ENCODE data around the gene TMEM161A. TPM values are rescaled to one million over a fixed set of nuclear protein-coding genes. Genes with fewer than 3 reads are reported as not detected.

The TMEM161A gene
- total and polyA plus RNA-seq, 2 of the 13 experiments (the other 11 are each of a cell fraction or from before 2014, with no cell fraction given): 25.9 to 31.4 TPM

DNA sequence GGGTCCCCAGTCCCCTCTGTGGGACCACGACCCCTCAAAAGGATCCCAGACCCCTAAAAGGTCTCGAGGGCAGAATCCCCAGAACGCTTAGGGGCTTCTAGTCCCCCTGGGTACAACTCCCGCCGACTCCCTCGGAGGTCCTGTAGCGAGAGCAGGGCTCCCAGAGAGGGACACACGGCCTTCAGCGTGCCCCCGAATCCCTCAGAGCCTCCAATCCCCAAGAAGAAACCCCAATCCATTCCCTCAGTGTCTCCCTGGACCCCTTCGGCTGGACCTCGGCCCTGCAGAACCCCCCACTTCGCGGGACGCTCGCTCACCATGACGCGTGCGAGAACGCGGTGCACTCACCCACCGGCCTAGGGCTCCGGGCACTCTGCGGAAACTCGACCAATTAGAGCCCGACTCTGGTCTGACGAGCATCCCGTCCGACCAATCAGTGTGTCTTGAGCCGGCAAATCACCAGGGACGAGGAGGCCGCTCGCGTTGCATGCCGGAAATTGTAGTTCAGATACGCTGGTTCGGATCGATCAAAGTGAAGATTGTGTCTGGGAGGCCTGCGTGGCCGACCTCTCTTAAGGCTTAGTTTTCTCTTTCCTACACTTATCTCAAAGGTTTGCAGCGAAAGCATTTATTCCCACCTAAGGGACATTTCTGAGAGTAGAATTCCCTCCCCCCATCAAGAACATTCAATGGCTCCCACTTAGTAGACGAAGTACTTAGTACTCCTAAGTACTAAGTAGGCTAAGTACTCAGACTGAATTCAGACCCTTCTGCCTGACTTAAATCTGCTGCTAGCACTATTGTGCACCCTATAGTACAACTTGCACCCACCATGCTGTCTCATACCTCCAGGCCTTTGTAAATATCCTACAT, at the start of gene TMEM161A (continued):
- TF ChIP-seq PHF8 (CRISPR knock-in tag; IDR thresholded peaks at IDR 0.05) (peak; percentile 81), ZBTB8A (CRISPR knock-in tag; IDR thresholded peaks at IDR 0.05; ENCODE audit: borderline replicate concordance, low read depth) (no peak), SOX13 (IDR thresholded peaks at IDR 0.05) (no peak), SOX13 (CRISPR knock-in tag; conservative IDR thresholded peaks at IDR 0.05 in 1 of 2, IDR thresholded peaks at IDR 0.05 in 1 of 2) (no peak), SRSF1 (optimal IDR thresholded peaks at IDR 0.05; ENCODE audit: low read depth, low read length) (no peak), NPAS2 (CRISPR knock-in tag; IDR thresholded peaks at IDR 0.05; ENCODE audit: borderline replicate concordance) (no peak), ZNF446 (CRISPR knock-in tag; IDR thresholded peaks at IDR 0.05) (no peak), ZNF331 (CRISPR knock-in tag; IDR thresholded peaks at IDR 0.05) (no peak; the same call in 1 of the 2 replicates), ISX (CRISPR knock-in tag; conservative IDR thresholded peaks at IDR 0.05) (0 out of 2 replicates have a peak, but pooled peaks have one; percentile 9), NR1H2 (CRISPR knock-in tag; IDR thresholded peaks at IDR 0.05; ENCODE audit: borderline replicate concordance, low read depth) (no peak), SNAI1 (CRISPR knock-in tag; IDR thresholded peaks at IDR 0.05; ENCODE audit: borderline replicate concordance) (no peak), SSRP1 (CRISPR knock-in tag; IDR thresholded peaks at IDR 0.05) (no peak), ZNF577 (CRISPR knock-in tag; IDR thresholded peaks at IDR 0.05; ENCODE audit: borderline replicate concordance, low read depth) (no peak), PHF5A (CRISPR knock-in tag; IDR thresholded peaks at IDR 0.05; ENCODE audit: low read depth, unreplicated experiment) (no peak), ZNF546 (CRISPR knock-in tag; conservative IDR thresholded peaks at IDR 0.05) (no peak), ZFAT (CRISPR knock-in tag; conservative IDR thresholded peaks at IDR 0.05) (no peak), HOXA3 (CRISPR knock-in tag; IDR thresholded peaks at IDR 0.05) (peak; percentile 74), SMARCC2 (IDR thresholded peaks at IDR 0.05) (no peak), HCFC1 (IDR thresholded peaks at IDR 0.05; ENCODE audit: low read depth, low read length) (peak; percentile 90)
- TF ChIP-seq, protein P1, sequence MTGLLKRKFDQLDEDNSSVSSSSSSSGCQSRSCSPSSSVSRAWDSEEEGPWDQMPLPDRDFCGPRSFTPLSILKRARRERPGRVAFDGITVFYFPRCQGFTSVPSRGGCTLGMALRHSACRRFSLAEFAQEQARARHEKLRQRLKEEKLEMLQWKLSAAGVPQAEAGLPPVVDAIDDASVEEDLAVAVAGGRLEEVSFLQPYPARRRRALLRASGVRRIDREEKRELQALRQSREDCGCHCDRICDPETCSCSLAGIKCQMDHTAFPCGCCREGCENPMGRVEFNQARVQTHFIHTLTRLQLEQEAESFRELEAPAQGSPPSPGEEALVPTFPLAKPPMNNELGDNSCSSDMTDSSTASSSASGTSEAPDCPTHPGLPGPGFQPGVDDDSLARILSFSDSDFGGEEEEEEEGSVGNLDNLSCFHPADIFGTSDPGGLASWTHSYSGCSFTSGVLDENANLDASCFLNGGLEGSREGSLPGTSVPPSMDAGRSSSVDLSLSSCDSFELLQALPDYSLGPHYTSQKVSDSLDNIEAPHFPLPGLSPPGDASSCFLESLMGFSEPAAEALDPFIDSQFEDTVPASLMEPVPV (CRISPR knock-in tag; IDR thresholded peaks at IDR 0.05): no peak
- TF ChIP-seq, protein P2, sequence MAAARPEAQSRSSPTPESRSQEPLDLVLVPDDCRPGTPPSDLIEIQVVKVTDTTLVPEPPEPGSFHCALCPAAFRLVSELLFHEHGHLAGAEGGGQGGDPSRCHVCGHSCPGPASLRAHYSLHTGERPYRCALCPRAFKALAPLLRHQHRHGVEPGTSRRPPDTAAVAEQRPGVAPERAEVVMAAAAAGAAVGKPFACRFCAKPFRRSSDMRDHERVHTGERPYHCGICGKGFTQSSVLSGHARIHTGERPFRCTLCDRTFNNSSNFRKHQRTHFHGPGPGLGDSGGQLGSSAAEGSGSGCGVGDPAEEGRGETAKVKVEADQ (CRISPR knock-in tag; IDR thresholded peaks at IDR 0.05; ENCODE audit: borderline replicate concordance): peak; percentile 82; the same call in 1 of the 2 replicates
- TF ChIP-seq, protein P3, sequence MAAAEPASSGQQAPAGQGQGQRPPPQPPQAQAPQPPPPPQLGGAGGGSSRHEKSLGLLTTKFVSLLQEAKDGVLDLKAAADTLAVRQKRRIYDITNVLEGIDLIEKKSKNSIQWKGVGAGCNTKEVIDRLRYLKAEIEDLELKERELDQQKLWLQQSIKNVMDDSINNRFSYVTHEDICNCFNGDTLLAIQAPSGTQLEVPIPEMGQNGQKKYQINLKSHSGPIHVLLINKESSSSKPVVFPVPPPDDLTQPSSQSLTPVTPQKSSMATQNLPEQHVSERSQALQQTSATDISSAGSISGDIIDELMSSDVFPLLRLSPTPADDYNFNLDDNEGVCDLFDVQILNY (CRISPR knock-in tag; conservative IDR thresholded peaks at IDR 0.05): no peak
- TF ChIP-seq, protein P4, sequence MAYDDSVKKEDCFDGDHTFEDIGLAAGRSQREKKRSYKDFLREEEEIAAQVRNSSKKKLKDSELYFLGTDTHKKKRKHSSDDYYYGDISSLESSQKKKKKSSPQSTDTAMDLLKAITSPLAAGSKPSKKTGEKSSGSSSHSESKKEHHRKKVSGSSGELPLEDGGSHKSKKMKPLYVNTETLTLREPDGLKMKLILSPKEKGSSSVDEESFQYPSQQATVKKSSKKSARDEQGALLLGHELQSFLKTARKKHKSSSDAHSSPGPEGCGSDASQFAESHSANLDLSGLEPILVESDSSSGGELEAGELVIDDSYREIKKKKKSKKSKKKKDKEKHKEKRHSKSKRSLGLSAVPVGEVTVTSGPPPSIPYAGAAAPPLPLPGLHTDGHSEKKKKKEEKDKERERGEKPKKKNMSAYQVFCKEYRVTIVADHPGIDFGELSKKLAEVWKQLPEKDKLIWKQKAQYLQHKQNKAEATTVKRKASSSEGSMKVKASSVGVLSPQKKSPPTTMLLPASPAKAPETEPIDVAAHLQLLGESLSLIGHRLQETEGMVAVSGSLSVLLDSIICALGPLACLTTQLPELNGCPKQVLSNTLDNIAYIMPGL (CRISPR knock-in tag; IDR thresholded peaks at IDR 0.05; ENCODE audit: borderline replicate concordance in 1 of 2, low read depth in 1 of 2): peak; percentile 55 to 64; a peak in 2 of 4 replicates
